GM19438 (cell line): ENCODE results near the gene CREG2.
"Not testable (repeated sequence)": the region's sequence is repeated elsewhere in the genome, so short reads cannot be mapped to it uniquely, and the experiment has no call there.

ENCODE experiments used
- ATAC-seq: cut with Tn5 transposase; IDR thresholded peaks from one replicate; pipeline ENCODE4 v1.9.1; 2021; ENCODE audit warnings: low read depth; ENCODE audit not compliant: unreplicated experiment

The CREG2 gene

DNA sequence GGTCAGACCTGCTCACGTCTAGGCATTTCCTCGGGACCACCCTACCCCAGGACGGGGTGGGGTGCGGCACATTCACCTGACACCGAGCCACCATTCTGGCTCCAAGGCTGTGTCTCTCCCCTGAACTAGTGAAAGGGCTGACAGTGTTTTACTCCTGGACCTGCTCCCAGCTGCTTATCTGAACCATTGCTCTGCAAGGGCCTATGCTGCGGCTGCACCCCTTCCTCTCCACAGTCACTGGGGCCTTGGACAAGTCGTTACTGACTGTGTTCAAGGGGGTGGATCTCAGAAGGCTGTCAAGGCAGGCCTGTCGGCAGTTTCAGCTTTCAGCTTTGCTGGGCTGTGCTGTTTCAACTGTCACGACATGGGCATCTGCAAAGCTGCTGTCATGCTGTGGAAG, 11.7 kb downstream of the CREG2 start:
- ATAC-seq, result no peak

DNA sequence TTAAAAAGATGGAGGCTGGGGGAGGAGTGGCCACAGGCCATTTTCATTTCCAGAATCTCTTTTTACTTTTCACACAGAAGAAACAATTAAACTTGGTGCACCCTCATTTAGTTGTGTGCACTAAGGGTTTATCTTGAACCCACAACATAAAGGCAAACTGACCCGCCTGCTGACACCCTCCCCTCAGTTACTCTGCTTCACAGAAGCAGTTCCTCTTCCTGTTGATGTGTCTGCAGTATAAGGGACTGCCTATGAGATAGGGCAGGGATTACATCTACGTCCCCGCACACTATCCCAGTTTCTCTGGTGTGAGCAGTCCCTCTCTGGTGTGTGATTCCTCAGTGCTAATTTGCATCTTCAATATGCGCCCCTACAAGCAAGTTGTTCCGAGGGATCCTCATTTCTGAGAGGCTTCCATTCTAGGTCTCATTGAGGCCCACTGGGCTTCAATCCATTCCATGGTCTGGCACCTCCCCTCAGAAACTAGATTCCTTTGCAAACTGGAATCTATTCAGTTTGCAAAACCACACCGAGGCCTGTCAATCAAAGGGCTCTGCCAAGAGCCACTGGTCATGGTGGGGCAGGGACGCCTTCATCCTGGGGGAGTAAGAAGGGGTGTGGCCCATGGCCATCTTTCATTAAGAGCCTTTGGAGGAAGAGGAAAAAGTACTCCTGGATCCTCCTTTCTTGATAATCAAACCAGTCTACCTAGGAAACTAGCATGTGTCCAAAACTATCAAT, 12.3 kb downstream of the CREG2 start:
- no peak for ATAC-seq

DNA sequence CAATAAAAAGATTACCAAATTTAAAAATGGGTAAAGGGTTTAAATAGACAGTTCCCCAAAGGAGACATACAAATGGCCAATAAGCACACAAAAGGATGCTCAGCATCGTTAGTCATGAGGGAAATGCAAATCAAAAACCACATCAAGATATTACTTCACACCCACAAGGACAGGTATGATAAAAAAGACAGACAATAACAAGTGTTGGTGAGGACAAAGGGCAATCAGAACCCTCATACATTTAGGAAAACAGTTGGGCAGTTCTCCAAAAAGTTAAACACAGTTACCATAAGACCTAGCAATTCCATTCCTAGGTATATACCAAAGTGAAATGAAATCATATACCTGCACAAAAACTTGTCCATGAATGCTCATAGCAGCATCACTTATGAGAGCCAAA, 14.5 kb downstream of the CREG2 start:
- ATAC-seq, result no peak

DNA sequence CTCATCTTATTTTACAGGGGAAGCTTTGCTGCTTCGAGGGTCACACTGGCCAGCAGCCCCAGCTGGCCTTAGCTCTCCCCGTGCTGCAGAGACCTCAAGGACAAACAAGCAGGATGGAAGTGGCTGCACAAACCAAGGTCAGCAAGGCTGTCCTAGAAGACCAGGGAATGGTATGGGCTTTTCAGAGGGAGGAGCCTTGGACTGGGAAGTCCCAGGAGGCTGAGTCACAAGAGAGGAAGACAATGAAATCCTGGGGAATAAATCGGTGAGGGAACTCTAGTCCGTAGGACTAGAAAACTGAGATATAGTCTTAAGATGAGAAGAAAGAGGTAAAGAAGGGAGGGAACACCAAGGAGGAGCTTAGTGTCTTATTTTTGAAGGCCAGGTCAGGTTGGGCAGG, 15.7 kb downstream of the CREG2 start:
- ATAC-seq, result no peak

DNA sequence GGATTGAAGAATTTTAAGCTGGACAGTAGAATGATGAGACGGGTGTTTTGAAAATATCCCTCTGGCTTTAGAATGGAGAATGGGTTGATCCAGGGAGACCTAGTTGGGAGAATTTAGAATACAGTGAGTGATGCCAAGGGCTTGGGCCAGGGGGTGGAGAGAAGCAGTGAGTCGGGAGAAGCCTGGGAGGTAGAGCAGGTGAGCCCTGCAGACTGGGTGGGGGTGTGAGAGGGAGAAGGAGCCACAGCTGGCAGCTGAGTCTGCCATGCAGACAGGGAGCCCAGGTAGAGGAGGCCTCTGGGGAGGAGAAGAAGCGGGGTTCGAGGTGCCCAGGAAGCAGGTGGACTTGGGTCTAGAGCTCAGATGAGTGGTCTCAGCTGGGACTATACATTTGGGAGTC, 18.2 kb downstream of the CREG2 start:
- ATAC-seq, result no peak

DNA sequence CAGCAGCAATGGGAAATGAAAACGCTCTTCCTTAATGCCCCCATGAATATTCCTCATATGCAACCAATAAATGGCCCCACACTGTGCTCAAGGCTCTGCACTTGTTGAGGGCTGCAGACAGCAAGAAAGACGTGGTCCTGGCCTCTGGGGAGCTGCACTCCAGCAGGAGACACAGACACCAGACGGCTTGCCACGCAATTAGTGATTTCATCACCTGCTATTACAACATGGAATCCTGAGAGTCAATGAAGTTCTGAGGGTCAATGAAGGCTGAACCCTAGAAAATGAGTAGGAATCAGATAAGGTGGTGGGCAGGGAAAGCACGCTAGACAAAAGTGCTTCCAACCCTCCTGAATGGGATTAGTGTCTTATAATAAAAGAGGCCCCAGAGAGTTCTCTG, 18.9 kb downstream of the CREG2 start:
- ATAC-seq, result no peak

DNA sequence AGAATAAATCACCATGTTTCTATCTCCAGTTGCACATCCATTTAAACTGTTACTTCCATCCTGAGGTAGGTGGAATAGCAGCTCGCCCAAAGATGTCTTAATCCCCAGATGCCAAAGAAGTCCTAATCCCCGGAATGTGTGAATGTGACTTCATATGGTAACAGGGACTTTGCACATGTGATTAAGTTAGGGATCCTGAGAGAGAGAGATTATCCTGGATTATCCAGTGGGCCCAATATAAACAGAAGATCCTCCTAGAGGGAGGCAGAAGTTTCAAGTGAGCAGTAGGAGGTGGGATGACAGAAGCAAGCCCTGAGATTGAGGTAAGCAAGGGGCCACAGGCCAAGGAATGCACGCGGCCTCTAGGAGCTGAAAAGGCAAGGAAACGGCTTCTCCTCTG, 19.8 kb downstream of the CREG2 start:
- no peak for ATAC-seq

DNA sequence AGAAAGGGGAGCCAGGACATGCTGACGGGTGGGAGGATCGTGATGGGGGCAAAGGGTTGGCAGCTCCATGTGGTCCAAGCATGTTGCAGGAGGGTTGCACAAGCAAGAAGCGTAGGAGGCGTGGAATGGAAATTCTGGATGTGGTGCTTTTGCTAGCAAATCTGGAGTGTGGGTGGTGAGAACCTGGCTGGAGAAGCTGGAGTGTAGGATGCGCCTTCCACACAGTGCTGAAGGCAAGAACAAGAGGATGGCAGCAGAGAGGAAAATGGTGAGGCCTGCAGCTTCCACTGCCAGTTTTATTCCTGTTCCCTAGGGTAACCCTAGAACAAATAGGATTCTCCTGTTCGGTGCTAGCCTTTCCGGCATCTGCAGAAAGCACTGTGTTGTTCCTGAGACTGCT, 22.4 kb downstream of the CREG2 start:
- ATAC-seq, result no peak

DNA sequence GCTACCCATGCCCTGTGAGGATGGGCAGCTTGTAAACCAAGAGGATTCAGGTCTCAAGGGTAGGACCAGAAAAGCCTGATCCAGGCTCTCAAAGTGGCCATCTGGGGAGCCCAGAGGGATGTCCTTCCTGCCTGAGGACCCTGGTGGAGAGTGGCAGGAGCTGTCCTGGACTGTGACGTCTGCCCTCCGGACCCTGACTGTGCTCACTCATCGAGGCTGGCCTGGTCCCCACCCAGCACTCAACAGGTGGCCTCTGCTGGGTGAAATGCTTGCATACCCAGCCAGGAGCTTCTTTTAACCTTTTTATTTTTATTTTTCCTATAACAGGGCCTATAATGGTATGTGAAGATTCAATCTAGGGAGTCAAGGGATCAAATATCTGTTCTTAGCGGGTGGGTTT, 24.5 kb downstream of the CREG2 start:
- ATAC-seq, result no peak

DNA sequence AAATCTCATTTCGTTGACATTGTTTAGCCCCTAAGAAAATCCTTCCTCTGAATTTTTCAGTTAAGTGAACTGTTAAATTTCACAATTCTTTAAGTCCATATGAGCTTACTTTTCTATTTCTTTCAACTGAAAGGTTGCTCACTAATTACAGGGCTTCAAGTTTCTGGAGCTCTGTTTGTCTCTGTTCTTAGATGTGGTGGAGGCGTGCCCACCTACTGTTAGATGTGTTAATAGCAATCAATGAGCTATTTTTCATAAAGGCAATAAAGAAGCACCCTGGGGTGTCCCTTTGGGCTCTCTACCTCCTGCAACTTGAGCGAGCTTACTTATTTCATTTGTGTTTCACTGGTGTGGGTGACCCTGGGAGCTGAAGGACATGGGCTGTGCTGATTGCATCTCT, 25.0 kb downstream of the CREG2 start:
- ATAC-seq, result no peak

DNA sequence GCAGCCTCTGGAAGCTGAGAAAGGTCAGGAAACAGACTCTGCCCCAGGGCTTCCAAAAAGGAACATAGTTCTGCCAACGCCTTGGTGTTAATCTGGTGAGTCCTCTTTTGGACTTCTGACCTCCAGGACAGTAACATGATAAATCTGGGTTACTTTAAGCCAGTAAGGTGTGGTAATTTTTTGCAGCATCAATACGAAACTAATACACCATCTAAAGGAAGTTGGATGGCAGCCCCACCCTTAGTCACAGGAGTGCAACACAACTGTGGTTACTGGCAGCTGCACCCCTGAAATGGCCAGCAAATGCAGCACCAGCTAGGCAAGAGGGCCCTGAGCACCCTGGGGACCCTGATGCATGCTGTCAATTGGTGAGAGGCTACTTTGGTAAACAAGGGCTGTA, 25.8 kb downstream of the CREG2 start:
- peak; percentile 68 for ATAC-seq

DNA sequence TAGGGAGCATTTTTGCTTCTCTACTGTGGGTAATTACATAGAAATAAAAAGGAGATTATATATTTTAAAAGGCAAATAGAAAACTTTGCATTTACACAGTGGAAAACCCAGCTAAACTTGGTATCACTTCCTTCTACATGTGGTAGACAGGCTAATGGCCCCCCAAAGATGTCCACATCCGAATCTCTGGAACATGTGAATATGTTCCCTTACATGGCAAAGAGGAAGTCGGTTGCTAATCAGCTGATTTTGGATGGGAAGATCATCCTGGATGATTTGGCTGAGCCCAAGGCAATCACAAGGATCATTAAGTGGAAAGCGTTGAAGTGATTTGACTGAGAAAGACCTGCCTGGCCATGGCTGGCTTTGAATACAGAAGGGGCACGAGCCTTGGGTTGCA, 26.2 kb downstream of the CREG2 start:
- ATAC-seq, result no peak

DNA sequence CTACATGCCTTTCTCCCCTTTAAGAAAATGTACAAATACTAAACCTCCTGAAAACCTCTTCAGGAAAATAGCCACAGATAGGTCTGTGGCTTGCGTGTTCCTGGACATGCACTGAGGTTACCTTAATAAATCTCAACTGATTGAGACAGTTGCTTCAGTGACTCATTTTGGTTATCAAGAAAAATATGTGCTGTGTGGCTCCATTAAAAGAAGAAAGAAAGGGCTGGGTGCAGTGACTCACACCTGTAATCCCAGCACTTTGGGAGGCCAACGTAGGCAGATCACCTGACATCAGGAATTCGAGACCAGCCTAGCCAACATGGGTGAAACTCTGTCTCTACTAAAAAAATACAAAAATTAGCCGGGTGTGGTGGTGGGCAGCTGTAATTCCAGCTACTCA, 27.1 kb downstream of the CREG2 start:
- ATAC-seq, result no peak

DNA sequence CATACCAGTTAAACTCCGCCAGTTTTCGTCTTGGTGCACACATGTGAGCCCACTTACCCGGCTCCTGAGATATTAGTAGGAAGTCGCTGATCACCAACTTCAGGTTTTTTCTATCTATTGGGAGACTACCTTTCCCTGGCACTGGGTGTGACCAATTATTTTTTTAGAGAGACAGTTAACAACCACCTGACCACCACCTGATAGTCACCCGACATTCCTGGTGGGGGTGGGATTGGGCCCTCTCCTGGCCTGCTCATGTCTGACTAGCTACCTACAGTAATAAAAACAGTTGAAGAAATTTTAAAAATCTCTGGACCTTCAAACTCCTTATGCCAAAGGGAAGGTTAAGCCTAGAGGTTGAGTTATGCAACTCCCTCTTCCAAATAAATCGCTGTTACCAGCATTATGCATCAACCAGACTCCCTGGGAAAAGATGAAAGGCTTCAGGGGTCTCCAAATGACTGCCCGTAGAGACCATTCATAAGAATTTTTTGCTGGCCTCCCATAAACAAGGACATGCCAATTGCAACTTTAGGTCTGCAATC, 27.8 kb downstream of the CREG2 start:
- no peak for ATAC-seq

DNA sequence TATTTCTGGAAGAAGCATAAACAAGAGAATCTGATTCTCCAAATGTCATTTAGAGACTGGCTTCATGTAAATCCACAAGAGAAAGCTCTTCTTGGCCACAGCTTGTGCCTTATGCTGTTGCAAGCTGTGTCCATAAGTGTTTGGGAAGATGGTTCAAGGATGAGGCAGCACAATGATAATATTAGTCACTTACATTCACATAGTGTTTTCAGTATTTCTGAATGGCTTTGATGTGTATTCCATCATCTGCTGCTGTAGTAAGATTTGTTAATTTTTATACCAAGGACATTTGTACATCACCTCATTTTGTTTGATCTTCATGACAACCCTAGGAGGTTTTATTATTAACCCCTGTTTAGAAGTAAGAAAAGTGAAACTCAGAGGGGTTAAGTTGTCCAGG, 29.9 kb downstream of the CREG2 start:
- no peak for ATAC-seq

DNA sequence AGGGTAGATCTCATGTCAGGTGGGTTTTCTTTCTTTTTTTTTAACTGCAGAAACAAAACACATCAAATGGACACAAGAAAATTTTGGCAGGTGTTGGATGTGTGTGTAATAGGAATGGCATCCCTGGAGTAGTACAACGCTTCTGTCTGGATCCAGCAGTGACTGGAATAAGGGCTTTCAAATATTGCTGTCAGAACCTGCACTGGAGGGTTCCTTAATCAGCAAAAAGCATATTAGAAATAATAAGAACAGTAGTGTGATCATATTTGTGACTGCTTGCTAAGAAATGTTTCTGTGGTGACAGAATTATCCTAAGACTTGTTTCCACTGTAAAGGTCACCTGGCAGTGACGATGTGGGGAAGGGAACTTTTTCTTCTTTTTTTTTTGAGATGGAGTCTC, 30.8 kb downstream of the CREG2 start:
- ATAC-seq, result no peak

DNA sequence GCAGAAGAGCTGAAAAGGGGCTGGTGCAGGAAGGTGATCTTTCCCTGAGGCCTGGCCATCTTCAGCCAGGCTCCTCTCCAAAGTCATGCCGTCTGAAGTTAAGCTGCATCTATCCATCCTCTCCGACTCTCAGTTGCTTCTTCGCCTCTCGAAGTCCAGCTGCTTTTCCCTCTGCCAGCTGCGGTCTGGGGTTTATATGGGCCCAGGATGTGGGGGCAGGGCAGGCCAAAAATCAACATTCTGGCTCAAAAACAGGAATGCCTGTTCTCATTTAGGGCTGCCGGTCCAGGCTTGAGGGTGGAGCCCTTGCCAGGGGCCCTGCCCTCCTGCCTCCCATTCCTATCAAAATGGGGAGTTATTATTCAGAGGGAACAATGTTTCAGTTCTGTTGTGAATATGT, 31.2 kb downstream of the CREG2 start:
- ATAC-seq, result no peak

DNA sequence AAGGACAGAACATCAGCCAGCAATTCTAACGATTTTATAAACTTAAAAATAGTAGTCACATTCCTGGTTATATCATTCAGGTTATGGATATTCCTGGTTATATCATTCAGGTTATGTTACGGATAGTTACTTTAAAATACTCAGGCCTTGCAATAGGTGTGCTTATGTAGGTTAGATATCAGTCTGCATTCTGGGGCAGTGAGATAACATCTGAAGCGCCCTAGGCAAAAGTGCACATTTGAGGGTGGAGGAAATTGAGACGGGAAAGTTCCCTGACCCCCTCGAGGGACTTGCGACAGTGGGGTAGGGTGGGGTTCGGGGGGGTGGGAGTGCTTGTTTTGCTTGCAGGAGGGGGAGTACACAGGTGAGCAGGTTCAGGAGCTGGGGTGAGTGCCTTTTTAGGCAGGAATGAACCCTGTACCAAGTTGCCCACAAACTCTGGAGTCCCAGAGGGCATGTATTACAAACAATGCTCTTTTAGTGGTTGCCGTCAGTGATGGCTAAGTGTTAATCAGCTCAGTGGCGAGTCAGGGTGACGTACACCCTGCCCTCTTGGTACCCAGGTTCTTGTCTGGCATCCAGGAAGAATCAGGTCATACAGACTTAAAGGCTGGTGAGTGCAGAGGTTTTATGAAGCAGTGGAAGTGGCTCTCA, 31.8 kb downstream of the CREG2 start:
- no peak for ATAC-seq

DNA sequence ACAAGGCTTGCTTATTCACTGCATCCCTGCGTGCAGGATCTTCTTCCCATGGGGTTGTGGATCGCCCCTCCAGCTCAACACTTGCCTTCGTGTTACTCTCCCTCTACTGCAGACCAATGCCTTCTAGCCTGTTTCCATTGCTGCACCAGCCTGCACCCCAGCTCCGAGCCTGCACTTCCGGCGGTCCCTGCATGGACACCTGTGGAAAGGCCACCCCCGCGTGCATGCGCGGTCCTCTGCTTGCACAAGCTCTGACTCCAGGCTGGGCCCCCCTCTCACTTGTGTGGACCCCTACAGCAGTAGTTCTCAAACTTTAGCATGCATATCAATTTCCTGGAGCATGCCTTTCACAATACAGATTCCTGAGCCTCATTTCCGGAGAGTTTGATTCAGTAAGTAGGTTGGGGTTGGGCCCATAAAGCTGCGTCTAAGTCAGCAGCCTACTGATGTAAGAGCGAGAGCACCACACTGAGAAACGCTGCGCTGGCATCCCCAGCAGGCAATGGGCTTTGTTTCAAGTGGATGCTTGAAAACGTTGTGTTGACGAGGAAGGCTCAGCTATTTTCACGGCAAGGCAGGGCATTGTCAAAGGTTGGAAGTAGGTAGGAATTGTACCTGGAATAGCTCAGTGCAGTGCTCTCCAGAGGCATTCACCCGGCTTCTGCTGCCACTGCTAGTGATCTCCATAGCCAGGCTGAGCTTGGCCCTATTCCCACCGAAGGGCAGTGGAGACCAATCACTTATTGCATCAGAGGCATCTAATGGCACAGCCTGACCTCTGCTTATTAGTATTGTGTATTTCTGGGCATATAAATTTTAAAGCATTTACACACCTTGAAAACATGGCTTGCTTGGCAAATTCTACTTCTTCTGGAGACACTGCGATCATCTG, 32.6 kb downstream of the CREG2 start:
- ATAC-seq, result no peak

DNA sequence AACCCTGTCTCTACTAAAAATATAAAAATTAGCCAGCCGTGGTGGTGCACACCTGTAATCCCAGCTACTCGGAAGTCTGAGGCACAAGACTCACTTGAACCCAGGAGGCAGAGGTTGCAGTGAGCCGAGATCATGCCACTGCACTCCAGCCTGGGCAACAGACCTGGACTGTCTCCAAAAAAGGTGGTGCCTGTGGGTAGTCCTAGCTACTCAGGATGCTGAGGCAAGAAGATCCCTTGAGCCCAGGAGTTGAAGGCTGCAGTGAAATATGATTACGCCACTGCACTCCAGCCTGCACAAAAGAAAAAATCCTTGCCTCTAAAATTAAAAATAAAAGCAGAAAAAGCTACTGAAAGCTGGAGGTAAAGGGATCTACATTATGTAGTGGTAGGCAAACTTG, 34.7 kb downstream of the CREG2 start:
- ATAC-seq, result not testable (repeated sequence)

DNA sequence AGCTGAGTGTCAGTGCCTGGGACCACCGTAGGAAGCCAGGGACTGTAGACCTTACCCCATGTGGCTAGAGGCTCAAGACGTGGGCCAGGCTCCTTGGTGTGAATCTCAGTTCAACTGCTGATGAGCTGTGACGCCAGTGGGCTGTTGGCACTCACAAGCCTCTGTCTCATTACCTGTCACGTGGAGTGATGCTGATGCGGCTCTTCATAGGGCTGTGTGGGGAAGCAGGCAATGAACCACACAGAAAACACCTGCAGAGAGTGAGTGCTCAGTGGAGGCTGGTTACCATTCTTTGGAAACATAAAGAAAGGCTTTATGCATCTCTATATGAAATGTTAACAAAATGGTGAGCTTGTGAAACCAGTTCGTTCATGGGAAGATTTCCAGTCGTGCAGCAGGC, 36.1 kb downstream of the CREG2 start:
- ATAC-seq, result no peak
